HepG2 (cell line): ENCODE results near the gene NEBL. TPM values are rescaled to one million over a fixed set of nuclear protein-coding genes. Genes with fewer than 3 reads are reported as not detected.

Experiments used
- EEA1 ChIP-seq: sonication (generic); formaldehyde crosslinking; IDR thresholded peaks from 2 replicates; pipeline ENCODE4 v1.5.1; 2020; ENCODE audit warnings: mild to moderate bottlenecking, missing genetic modification reagents, borderline replicate concordance
- JUNB ChIP-seq: sonication (generic); formaldehyde crosslinking; IDR thresholded peaks from 2 replicates; pipeline ENCODE4 v1.8.0; 2022; ENCODE audit warnings: missing genetic modification reagents, mild to moderate bottlenecking, borderline replicate concordance
- KLF15 ChIP-seq: sonication (generic); formaldehyde crosslinking; IDR thresholded peaks from 2 replicates; pipeline ENCODE4 v1.8.1; 2023; ENCODE audit warnings: borderline replicate concordance, mild to moderate bottlenecking, inconsistent platforms, missing genetic modification reagents, mixed read lengths
- NR2F6 ChIP-seq, 2 experiments: IDR thresholded peaks; 2 replicates each; pipeline ENCODE4 v1.6.1; 2016; ENCODE audit warnings: antibody characterized with exemption in 1 of 2, mild to moderate bottlenecking in 1 of 2
- PITX1 ChIP-seq: sonication (generic); formaldehyde crosslinking; IDR thresholded peaks from 2 replicates; pipeline ENCODE4 v1.5.1; 2020; ENCODE audit warnings: mild to moderate bottlenecking, missing genetic modification reagents
- PRDM10 ChIP-seq: sonication (generic); formaldehyde crosslinking; IDR thresholded peaks from 2 replicates; pipeline ENCODE4 v1.4.0; 2020; ENCODE audit warnings: low read depth, missing genetic modification reagents
- RFX1 ChIP-seq: fragments of 450-650 bp; IDR thresholded peaks from 2 replicates; pipeline ENCODE4 v1.6.1; 2017
- STAT5B ChIP-seq: sonication (generic); formaldehyde crosslinking; IDR thresholded peaks from 2 replicates; pipeline ENCODE4 v1.4.0; 2020; ENCODE audit warnings: missing genetic modification reagents
- ZNF446 ChIP-seq: sonication (generic); formaldehyde crosslinking; IDR thresholded peaks from 2 replicates; pipeline ENCODE4 v1.5.0; 2020; ENCODE audit warnings: mild to moderate bottlenecking, missing genetic modification reagents
- polyA plus RNA-seq, 8 experiments: library from polyadenylated mRNA; depleted of rRNA in 3 of 8; stranded (reverse) in 7 of 8; unstranded in 1 of 8; fragments of >200 nt; fragmentation: Illumina TruSeq in 4 of 8; extraction: Trizol in 4 of 8; gene quantifications; 2 replicates each; pipeline versions ENCODE4 v1.2.1 to v1.2.3, GENCODE V29; 2011 to 2016; ENCODE audit warnings: low read depth in 4 of 8, missing spikeins in 1 of 8, mixed read lengths in 1 of 8; ENCODE audit not compliant: insufficient read depth in 1 of 8
- total RNA-seq, 5 experiments: library from RNA; depleted of rRNA; stranded (reverse); fragments of >200 nt; fragmentation: Illumina TruSeq; extraction: Trizol; gene quantifications; 2 replicates each; pipeline ENCODE4 v1.2.3, GENCODE V29; 2016; ENCODE audit warnings: low read depth in 1 of 5
- TF ChIP-seq, protein P1 (sequence below): sonication (generic); formaldehyde crosslinking; IDR thresholded peaks from 2 replicates; pipeline ENCODE4 v1.5.1; 2020; ENCODE audit warnings: missing genetic modification reagents, mild to moderate bottlenecking, borderline replicate concordance
- TF ChIP-seq, protein P2 (sequence below): sonication (generic); IDR thresholded peaks from 2 replicates; pipeline ENCODE4 v1.6.1; 2016; ENCODE audit warnings: low read depth, borderline replicate concordance

NEBL gene
- total and polyA plus RNA-seq, 2 of the 13 experiments (the other 11 are each of a cell fraction or from before 2014, with no cell fraction given), result not detected

DNA sequence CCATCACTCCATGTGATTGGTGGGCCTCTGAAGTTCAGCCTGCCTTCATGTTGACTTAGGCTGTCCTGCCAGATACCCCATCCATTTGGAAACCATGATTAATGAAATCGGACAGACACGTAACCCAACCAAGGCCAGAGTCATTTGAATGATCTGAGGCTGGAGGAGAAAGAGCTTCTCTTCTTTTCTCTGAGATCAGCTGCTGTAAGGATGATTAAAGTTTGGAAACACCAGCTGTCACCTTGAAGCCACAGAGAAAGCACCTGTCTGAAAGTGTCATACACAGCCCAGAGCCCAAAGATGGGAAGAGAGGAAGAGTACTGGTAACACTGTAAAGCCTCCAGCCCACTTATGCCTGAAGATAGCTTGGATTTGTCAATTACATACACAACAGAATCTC, 22.9 kb downstream of the NEBL start (continued):
- TF ChIP-seq, protein P1, sequence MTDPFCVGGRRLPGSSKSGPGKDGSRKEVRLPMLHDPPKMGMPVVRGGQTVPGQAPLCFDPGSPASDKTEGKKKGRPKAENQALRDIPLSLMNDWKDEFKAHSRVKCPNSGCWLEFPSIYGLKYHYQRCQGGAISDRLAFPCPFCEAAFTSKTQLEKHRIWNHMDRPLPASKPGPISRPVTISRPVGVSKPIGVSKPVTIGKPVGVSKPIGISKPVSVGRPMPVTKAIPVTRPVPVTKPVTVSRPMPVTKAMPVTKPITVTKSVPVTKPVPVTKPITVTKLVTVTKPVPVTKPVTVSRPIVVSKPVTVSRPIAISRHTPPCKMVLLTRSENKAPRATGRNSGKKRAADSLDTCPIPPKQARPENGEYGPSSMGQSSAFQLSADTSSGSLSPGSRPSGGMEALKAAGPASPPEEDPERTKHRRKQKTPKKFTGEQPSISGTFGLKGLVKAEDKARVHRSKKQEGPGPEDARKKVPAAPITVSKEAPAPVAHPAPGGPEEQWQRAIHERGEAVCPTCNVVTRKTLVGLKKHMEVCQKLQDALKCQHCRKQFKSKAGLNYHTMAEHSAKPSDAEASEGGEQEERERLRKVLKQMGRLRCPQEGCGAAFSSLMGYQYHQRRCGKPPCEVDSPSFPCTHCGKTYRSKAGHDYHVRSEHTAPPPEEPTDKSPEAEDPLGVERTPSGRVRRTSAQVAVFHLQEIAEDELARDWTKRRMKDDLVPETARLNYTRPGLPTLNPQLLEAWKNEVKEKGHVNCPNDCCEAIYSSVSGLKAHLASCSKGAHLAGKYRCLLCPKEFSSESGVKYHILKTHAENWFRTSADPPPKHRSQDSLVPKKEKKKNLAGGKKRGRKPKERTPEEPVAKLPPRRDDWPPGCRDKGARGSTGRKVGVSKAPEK (CRISPR knock-in tag), result no peak
- TF ChIP-seq JUNB (CRISPR knock-in tag) (no peak), PITX1 (no peak), RFX1 (no peak), NR2F6 (IDR thresholded peaks at IDR 0.05) (no peak), NR2F6 (CRISPR knock-in tag; IDR thresholded peaks at IDR 0.05) (no peak), EEA1 (no peak), PRDM10 (CRISPR knock-in tag) (no peak), ZNF446 (CRISPR knock-in tag) (no peak), KLF15 (CRISPR knock-in tag) (no peak), STAT5B (CRISPR knock-in tag) (no peak)
- TF ChIP-seq, protein P2, sequence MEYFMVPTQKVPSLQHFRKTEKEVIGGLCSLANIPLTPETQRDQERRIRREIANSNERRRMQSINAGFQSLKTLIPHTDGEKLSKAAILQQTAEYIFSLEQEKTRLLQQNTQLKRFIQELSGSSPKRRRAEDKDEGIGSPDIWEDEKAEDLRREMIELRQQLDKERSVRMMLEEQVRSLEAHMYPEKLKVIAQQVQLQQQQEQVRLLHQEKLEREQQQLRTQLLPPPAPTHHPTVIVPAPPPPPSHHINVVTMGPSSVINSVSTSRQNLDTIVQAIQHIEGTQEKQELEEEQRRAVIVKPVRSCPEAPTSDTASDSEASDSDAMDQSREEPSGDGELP, result no peak
